HEK293T (cell line): ENCODE data around the gene EDC3.

Source experiments
- CTBP1 ChIP-seq: fragments of 450-650 bp; IDR thresholded peaks from 2 replicates; pipeline ENCODE4 v1.6.1; 2016; ENCODE audit warnings: borderline replicate concordance
- ELF4 ChIP-seq: fragments of 450-650 bp; IDR thresholded peaks from 2 replicates; pipeline ENCODE4 v1.6.1; 2017; ENCODE audit warnings: antibody characterized with exemption
- FOXA1 ChIP-seq: fragments of 450-650 bp; IDR thresholded peaks from 2 replicates; pipeline ENCODE4 v1.6.1; 2016; ENCODE audit warnings: mild to moderate bottlenecking
- FOXM1 ChIP-seq: fragments of 450-650 bp; IDR thresholded peaks from 2 replicates; pipeline ENCODE4 v1.6.1; 2017; ENCODE audit warnings: mild to moderate bottlenecking, borderline replicate concordance
- PKNOX1 ChIP-seq: fragments of 450-650 bp; IDR thresholded peaks from 2 replicates; pipeline ENCODE4 v1.6.1; 2016
- SP1 ChIP-seq: fragments of 450-650 bp; IDR thresholded peaks from 2 replicates; pipeline ENCODE4 v1.6.1; 2017
- SUZ12 ChIP-seq: fragments of 450-650 bp; IDR thresholded peaks from 2 replicates; pipeline ENCODE4 v1.6.1; 2016; ENCODE audit warnings: mild to moderate bottlenecking
- TARDBP ChIP-seq: fragments of 450-650 bp; IDR thresholded peaks from 2 replicates; pipeline ENCODE4 v1.6.1; 2016

GRCh38 chr15:74683758-74684157, 12.1 kb downstream of the EDC3 start:
- TF ChIP-seq FOXM1 (no peak), PKNOX1 (no peak), FOXA1 (no peak), SUZ12 (no peak), CTBP1 (no peak), TARDBP (no peak), SP1 (no peak), ELF4 (no peak)
